B cell (primary cell): ENCODE data around the gene SLC16A2. TPM values are rescaled to one million over a fixed set of nuclear protein-coding genes. Genes with fewer than 3 reads are reported as not detected.

Experiments
- ATAC-seq: fragments of 200-7000 bp; cut with Tn5 transposase; one replicate; pipeline ENCODE4 v1.10.0; 2021; ENCODE audit warnings: low read depth, mild to moderate bottlenecking, moderate number of reproducible peaks, moderate library complexity
- CTCF ChIA-PET: fragments of 350-600 bp; sonication (Branson Sonifier 250); formaldehyde crosslinking; loops from one replicate; lab custom pipeline; 2021; ENCODE audit warnings: antibody characterized with exemption, inconsistent platforms; lab: Charles Lee
- POLR2A ChIA-PET: fragments of 350-600 bp; sonication (Branson Sonifier 250); formaldehyde crosslinking; loops from one replicate; lab custom pipeline; 2021; ENCODE audit warnings: antibody characterized with exemption; lab: Charles Lee
- DNase-seq: peaks from one replicate; pipeline ENCODE4 v3.0.0; 2013
- H2AFZ ChIP-seq: 2 replicates; pipeline ENCODE4 v1.6.1; 2012; ENCODE audit warnings: mild to moderate bottlenecking, low read depth, low read length; ENCODE audit not compliant: insufficient read depth, poor library complexity, severe bottlenecking
- H3K27ac ChIP-seq, 2 donors: 1 replicate in 1 of 2; 2 replicates in 1 of 2; pipeline ENCODE4 v1.5.1; 2012 to 2013; ENCODE audit warnings: low read length in 2 of 2, mild to moderate bottlenecking in 2 of 2, moderate library complexity in 1 of 2
- H3K27me3 ChIP-seq, 4 experiments: fragments of 200-600 bp in 1 of 4; sonication (generic) in 1 of 4; replicated peaks in 1 of 4; 1 replicate in 2 of 4; 2 replicates in 2 of 4; pipeline versions ENCODE4 v1.6.1 to v1.7.0; 2013 to 2016; ENCODE audit warnings: low read length in 3 of 4, mild to moderate bottlenecking in 2 of 4, mixed read lengths in 1 of 4, moderate library complexity in 1 of 4; ENCODE audit not compliant: insufficient read depth in 4 of 4, control insufficient read depth in 3 of 4; ENCODE audit errors: control extremely low read depth in 1 of 4
- H3K36me3 ChIP-seq, 2 experiments: replicated peaks in 1 of 2; 1 replicate in 1 of 2; 2 replicates in 1 of 2; pipeline versions ENCODE4 v1.6.1 to v1.7.1; 2013; ENCODE audit warnings: low read length in 1 of 2; ENCODE audit not compliant: insufficient read depth in 2 of 2, control insufficient read depth in 1 of 2; ENCODE audit errors: control extremely low read depth in 1 of 2, extremely low read depth in 1 of 2
- H3K4me1 ChIP-seq, 2 donors: fragments of 200-600 bp in 1 of 2; sonication (generic) in 1 of 2; 1 replicate in 1 of 2; 2 replicates in 1 of 2; pipeline versions ENCODE4 v1.5.1 to v1.6.1; 2013 to 2017; ENCODE audit warnings: low read length in 2 of 2; ENCODE audit not compliant: control insufficient read depth in 2 of 2, insufficient read depth in 2 of 2
- H3K4me2 ChIP-seq: replicated peaks from 2 replicates; pipeline ENCODE3; 2012; ENCODE audit warnings: mild to moderate bottlenecking, low read depth, low read length; ENCODE audit not compliant: poor library complexity, severe bottlenecking
- H3K4me3 ChIP-seq, 5 experiments: fragments of 200-600 bp in 1 of 5; sonication (generic) in 1 of 5; 1 replicate in 3 of 5; 2 replicates in 2 of 5; pipeline versions ENCODE4 v1.5.1 to v1.7.0; 2011 to 2016; ENCODE audit warnings: low read length in 4 of 5, mild to moderate bottlenecking in 4 of 5, low read depth in 2 of 5, control low read depth in 1 of 5, moderate library complexity in 1 of 5; ENCODE audit not compliant: insufficient read depth in 1 of 5; ENCODE audit errors: control extremely low read depth in 1 of 5, extremely low read depth in 1 of 5
- H3K79me2 ChIP-seq: fragments of 200-600 bp; sonication (generic); one replicate; pipeline ENCODE4 v1.6.0; 2016; ENCODE audit warnings: low read length; ENCODE audit not compliant: control insufficient read depth, insufficient read depth
- H3K9ac ChIP-seq: fragments of 200-600 bp; sonication (generic); 2 replicates; pipeline ENCODE4 v1.6.1; 2017; ENCODE audit warnings: mild to moderate bottlenecking, low read length, moderate library complexity
- H3K9me3 ChIP-seq, 3 donors: one replicate each; pipeline versions ENCODE4 v1.6.1 to v1.7.1; 2013; ENCODE audit warnings: low read length in 2 of 3; ENCODE audit not compliant: control insufficient read depth in 2 of 3, insufficient read depth in 1 of 3; ENCODE audit errors: control extremely low read depth in 1 of 3
- H4K20me1 ChIP-seq: 2 replicates; pipeline ENCODE4 v1.6.0; 2012; ENCODE audit warnings: mild to moderate bottlenecking, low read length; ENCODE audit not compliant: insufficient read depth, control insufficient read depth, poor library complexity, severe bottlenecking
- H3K27ac Mint-ChIP-seq: one replicate; pipeline ENCODE4 v1.8.0; 2021; ENCODE audit warnings: mixed read lengths
- H3K27me3 Mint-ChIP-seq: one replicate; pipeline ENCODE4 v1.8.0; 2021; ENCODE audit warnings: mixed read lengths
- H3K4me1 Mint-ChIP-seq: one replicate; pipeline ENCODE4 v1.8.0; 2021; ENCODE audit warnings: mixed read lengths
- H3K4me3 Mint-ChIP-seq: one replicate; pipeline ENCODE4 v1.8.0; 2021; ENCODE audit warnings: mixed read lengths
- H3K9me3 Mint-ChIP-seq: one replicate; pipeline ENCODE4 v1.8.0; 2022; ENCODE audit warnings: mixed read lengths; ENCODE audit not compliant: insufficient read depth
- EZH2 ChIP-seq: IDR thresholded peaks from 2 replicates; pipeline ENCODE4 v1.6.1; 2012; ENCODE audit warnings: borderline replicate concordance, low read depth, mild to moderate bottlenecking, moderate library complexity, low read length; ENCODE audit not compliant: insufficient read depth, poor library complexity, severe bottlenecking
- WGBS: methylation state at CpG from one replicate; pipeline ENCODE4 v1.1.5; 2013; ENCODE audit warnings: missing lambda C conversion rate; ENCODE audit not compliant: insufficient coverage; 5-methylcytosine and 5-hydroxymethylcytosine counted together
- intact Hi-C: fragments of 100-400 bp; cut with micrococcal nuclease; formaldehyde crosslinking; loops from one replicate; pipeline ENCODE4 v1.10.0; 2022
- polyA plus RNA-seq: library from polyadenylated mRNA; depleted of rRNA; stranded (reverse); fragments of >200 nt; gene quantifications from 2 replicates; pipeline ENCODE4 v1.2.3, GENCODE V29; 2012
- total RNA-seq, 2 donors: library from RNA; stranded (reverse); fragments of 120-200 nt in 1 of 2; gene quantifications; 1 replicate in 1 of 2; 2 replicates in 1 of 2; pipeline versions ENCODE4 v1.2.3 to v1.2.4, GENCODE V29; 2013 to 2022
- TF ChIP-seq, protein P1 (sequence below): fragments of 200-600 bp; IDR thresholded peaks from one replicate; pipeline ENCODE4 v1.8.0; 2022; ENCODE audit warnings: antibody characterized with exemption, mild to moderate bottlenecking

Gene SLC16A2
- total and polyA plus RNA-seq, 2 donors (not counting 1 experiment from before 2014, with no cell fraction given): not detected

DNA sequence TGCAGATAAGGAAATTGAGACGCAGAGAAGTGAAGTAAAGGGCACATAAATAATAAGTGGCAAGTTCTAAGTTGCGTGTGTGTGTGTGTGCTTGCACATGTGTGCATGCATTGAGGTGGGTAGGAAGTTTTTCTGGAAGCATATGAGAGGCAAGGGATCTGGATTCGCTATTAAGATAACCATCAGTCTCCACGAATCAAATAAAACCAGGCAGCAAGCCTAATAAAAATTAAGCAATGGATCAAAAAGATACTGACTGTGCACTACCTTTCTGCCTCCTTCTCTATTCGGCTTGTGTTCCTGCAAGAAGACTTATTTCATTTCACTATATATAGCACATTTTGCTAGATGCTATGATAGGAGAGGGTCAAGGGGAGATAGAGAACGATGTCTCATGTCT is 23.8 kb downstream of the SLC16A2 start:
- no CpG with 5 or more reads among the region's 6 CpGs for WGBS
- intact Hi-C loops: no loop called here
- Mint-ChIP-seq H3K4me1 (peaks cover 5% of the 10 kb centered on the region), H3K4me3 (no peak overlapping the region), H3K27ac (no peak overlapping the region), H3K9me3 (no peaks in the 10 kb centered on the region), H3K27me3 (no peaks in the 10 kb centered on the region)
- CTCF ChIA-PET: no interaction called here
- no peaks in the 10 kb centered on the region for H3K79me2 ChIP-seq
- DNase-seq: no peak
- no peak overlapping the region for H3K9ac ChIP-seq
- H3K27me3 ChIP-seq: no peaks in the 10 kb centered on the region
- TF ChIP-seq, protein P1, sequence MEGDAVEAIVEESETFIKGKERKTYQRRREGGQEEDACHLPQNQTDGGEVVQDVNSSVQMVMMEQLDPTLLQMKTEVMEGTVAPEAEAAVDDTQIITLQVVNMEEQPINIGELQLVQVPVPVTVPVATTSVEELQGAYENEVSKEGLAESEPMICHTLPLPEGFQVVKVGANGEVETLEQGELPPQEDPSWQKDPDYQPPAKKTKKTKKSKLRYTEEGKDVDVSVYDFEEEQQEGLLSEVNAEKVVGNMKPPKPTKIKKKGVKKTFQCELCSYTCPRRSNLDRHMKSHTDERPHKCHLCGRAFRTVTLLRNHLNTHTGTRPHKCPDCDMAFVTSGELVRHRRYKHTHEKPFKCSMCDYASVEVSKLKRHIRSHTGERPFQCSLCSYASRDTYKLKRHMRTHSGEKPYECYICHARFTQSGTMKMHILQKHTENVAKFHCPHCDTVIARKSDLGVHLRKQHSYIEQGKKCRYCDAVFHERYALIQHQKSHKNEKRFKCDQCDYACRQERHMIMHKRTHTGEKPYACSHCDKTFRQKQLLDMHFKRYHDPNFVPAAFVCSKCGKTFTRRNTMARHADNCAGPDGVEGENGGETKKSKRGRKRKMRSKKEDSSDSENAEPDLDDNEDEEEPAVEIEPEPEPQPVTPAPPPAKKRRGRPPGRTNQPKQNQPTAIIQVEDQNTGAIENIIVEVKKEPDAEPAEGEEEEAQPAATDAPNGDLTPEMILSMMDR: no peak
- TF ChIP-seq EZH2: no peak
- no peak for ATAC-seq
- no peak overlapping the region for H2AFZ ChIP-seq
- no peaks in the 10 kb centered on the region for H4K20me1 ChIP-seq
- no peaks in the 10 kb centered on the region for H3K4me1 ChIP-seq
- no peak overlapping the region for H3K4me3 ChIP-seq
- H3K36me3 ChIP-seq: no peaks in the 10 kb centered on the region
- H3K4me2 ChIP-seq: no peak overlapping the region
- H3K27ac ChIP-seq: no peak overlapping the region
- no peaks in the 10 kb centered on the region for H3K9me3 ChIP-seq
- POLR2A ChIA-PET: no interaction called here

GRCh38 chrX:74446876-74447275 is 25.6 kb downstream of the SLC16A2 start:
- Histone ChIP-seq H3K4me3 (no peak overlapping the region), H3K27me3 (no peaks in the 10 kb centered on the region), H2AFZ (no peak overlapping the region), H3K79me2 (no peaks in the 10 kb centered on the region), H3K4me1 (no peaks in the 10 kb centered on the region), H3K36me3 (no peaks in the 10 kb centered on the region), H3K9me3 (no peaks in the 10 kb centered on the region), H3K4me2 (no peak overlapping the region), H3K9ac (no peak overlapping the region), H3K27ac (no peak overlapping the region), H4K20me1 (no peaks in the 10 kb centered on the region)
- no peak overlapping the region for H3K27ac Mint-ChIP-seq
- no peaks in the 10 kb centered on the region for H3K9me3 Mint-ChIP-seq
- CTCF ChIA-PET: no interaction called here
- POLR2A ChIA-PET: no interaction called here
- intact Hi-C loops: no loop called here
- H3K27me3 Mint-ChIP-seq: peaks cover 3% of the 10 kb centered on the region
- no CpG with 5 or more reads among the region's 1 CpG for WGBS
- TF ChIP-seq EZH2: no peak
- TF ChIP-seq, protein P1: no peak
- DNase-seq (no peak), ATAC-seq (no peak)
- no peak overlapping the region for H3K4me3 Mint-ChIP-seq
- H3K4me1 Mint-ChIP-seq: peaks cover 5% of the 10 kb centered on the region
